ENCODE results near the gene SLC17A2.

SLC17A2 gene

GRCh38 chr6:25963426-25964123 is 33.1 kb upstream of the SLC17A2 start:
- Histone ChIP-seq H3K27ac (ENCODE audit: extremely low read depth, low read depth, low read length) (no peak overlapping the region), H3K9me3 (ENCODE audit: control insufficient read depth, insufficient read depth, low read depth, low read length) (no peaks in the 10 kb centered on the region), H3K4me3 (ENCODE audit: low read depth, low read length) (peak overlapping the region; percentile 56), H3K36me3 (ENCODE audit: control insufficient read depth in 2 of 2, insufficient read depth in 1 of 2, low read length in 2 of 2) (peaks cover 6 to 34% of the 10 kb centered on the region in 2 experiments; a peak in 2 of 3 replicates), H3K4me1 (ENCODE audit: control insufficient read depth, insufficient read depth, low read length) (peaks cover 12% of the 10 kb centered on the region; the same call in 1 of the 2 replicates)
- TF ChIP-seq ZNF274 (IDR thresholded peaks at IDR 0.05; ENCODE audit: low read length) (no peak), ZNF274 (tag by site-specific recombination; IDR thresholded peaks at IDR 0.05; ENCODE audit: borderline replicate concordance) (no peak), ZNF473 (tag by site-specific recombination; IDR thresholded peaks at IDR 0.05) (no peak), ZNF335 (tag by site-specific recombination; conservative IDR thresholded peaks at IDR 0.05) (0 out of 2 replicates have a peak, but pooled peaks have one; percentile 18), ZNF138 (tag by site-specific recombination; IDR thresholded peaks at IDR 0.05; ENCODE audit: borderline replicate concordance) (no peak), ZBTB8A (tag by site-specific recombination; IDR thresholded peaks at IDR 0.05) (no peak)
- POLR2A ChIA-PET: interaction anchor here (2.0 kb wide), 1 partner anchor 29 kb away, joined by 13 read pairs; no protein-coding TSS in a partner anchor
- CTCF ChIA-PET: interaction anchor here (0.6 to 2.4 kb wide), 2 partner anchors 29 to 345 kb away, joined by 3 to 12 read pairs; no protein-coding TSS in a partner anchor

- CTCF ChIA-PET: interaction anchor here (0.5 to 2.4 kb wide), 6 partner anchors 30 to 1244 kb away, joined by 3 to 12 read pairs (median 4); no protein-coding TSS in a partner anchor
- Histone ChIP-seq H3K4me1 (ENCODE audit: control insufficient read depth, insufficient read depth, low read length) (peaks cover 12% of the 10 kb centered on the region; the same call in 1 of the 2 replicates), H3K4me3 (ENCODE audit: low read depth, low read length) (peak within 1 kb of the TSS; percentile 56), H3K27ac (ENCODE audit: extremely low read depth, low read depth, low read length) (peak within 1 kb of the TSS; percentile 84), H3K9me3 (ENCODE audit: control insufficient read depth, insufficient read depth, low read depth, low read length) (no peaks in the 10 kb centered on the region), H3K36me3 (ENCODE audit: control insufficient read depth in 2 of 2, insufficient read depth in 1 of 2, low read length in 2 of 2) (peaks cover 6 to 23% of the 10 kb centered on the region in 2 experiments; a peak in 2 of 3 replicates)
- POLR2A ChIA-PET: interaction anchor here (1.0 to 2.0 kb wide), 2 partner anchors 30 to 58 kb away, joined by 3 to 13 read pairs; no protein-coding TSS in a partner anchor
- TF ChIP-seq ATF2 (tag by site-specific recombination; IDR thresholded peaks at IDR 0.05; ENCODE audit: low read depth) (peak; percentile 32; the same call in 1 of the 2 replicates), ZXDB (tag by site-specific recombination; IDR thresholded peaks at IDR 0.05) (0 out of 2 replicates have a peak, but pooled peaks have one; percentile 34), ZNF19 (tag by site-specific recombination; IDR thresholded peaks at IDR 0.05; ENCODE audit: low read depth) (no peak), ZFP37 (tag by site-specific recombination; IDR thresholded peaks at IDR 0.05) (no peak), ZNF621 (tag by site-specific recombination; IDR thresholded peaks at IDR 0.05) (no peak), ZNF350 (tag by site-specific recombination; IDR thresholded peaks at IDR 0.05) (no peak), ZNF155 (tag by site-specific recombination; IDR thresholded peaks at IDR 0.05) (no peak), ZNF571 (tag by site-specific recombination; IDR thresholded peaks at IDR 0.05) (no peak), KLF7 (tag by site-specific recombination; IDR thresholded peaks at IDR 0.05; ENCODE audit: borderline replicate concordance) (peak; percentile 16; the same call in 1 of the 2 replicates), ZSCAN4 (tag by site-specific recombination; IDR thresholded peaks at IDR 0.05) (no peak), HOXC10 (CRISPR knock-in tag; IDR thresholded peaks at IDR 0.05) (no peak), ZBTB20 (tag by site-specific recombination; IDR thresholded peaks at IDR 0.05) (peak; percentile 48; the same call in 1 of the 2 replicates), ZNF830 (tag by site-specific recombination; IDR thresholded peaks at IDR 0.05; ENCODE audit: low read depth) (no peak), ZNF2 (tag by site-specific recombination; IDR thresholded peaks at IDR 0.05) (no peak), BCL11A (tag by site-specific recombination; IDR thresholded peaks at IDR 0.05; ENCODE audit: low read depth) (no peak), ZNF677 (tag by site-specific recombination; IDR thresholded peaks at IDR 0.05) (no peak), ZNF785 (tag by site-specific recombination; IDR thresholded peaks at IDR 0.05) (no peak), SETDB1 (IDR thresholded peaks at IDR 0.05; ENCODE audit: insufficient read length, low read length) (peak; percentile 23), INSM2 (tag by site-specific recombination; IDR thresholded peaks at IDR 0.05) (peak; percentile 22; the same call in 1 of the 2 replicates), PRDM1 (tag by site-specific recombination; IDR thresholded peaks at IDR 0.05) (peak; percentile 60; the same call in 1 of the 2 replicates), ZNF514 (tag by site-specific recombination; IDR thresholded peaks at IDR 0.05) (no peak), ZNF76 (tag by site-specific recombination; IDR thresholded peaks at IDR 0.05; ENCODE audit: borderline replicate concordance, low read depth) (no peak)
Measured at GRCh38 chr6:25962149-25963127, 31.9 kb upstream of the SLC17A2 start, which contains the start of gene TRIM38. Gene TRIM38, plus strand, starts transcription at chr6:25962802. Its CDS starts 3,721 bp downstream, at chr6:25966523.
